Fibroblast of pulmonary artery (primary cell): ENCODE data around the gene ERFL.
A peak's percentile ranks its signal among the peaks of the same experiment; 100 is the strongest.

ENCODE experiments used
- DNase-seq: peaks from one replicate; pipeline ENCODE4 v3.0.0-alpha.2; 2010; ENCODE audit warnings: low read depth
- H3K4me3 ChIP-seq: replicated peaks from 2 replicates; pipeline ENCODE4 v1.5.1; 2011; ENCODE audit warnings: low read depth, mild to moderate bottlenecking, control low read depth, low read length, moderate library complexity
- TF ChIP-seq, protein P1 (sequence below): IDR thresholded peaks from 2 replicates; pipeline ENCODE4 v1.5.1; 2011; ENCODE audit warnings: mild to moderate bottlenecking, control low read depth, low read length, inconsistent platforms; ENCODE audit errors: missing control alignments

Gene ERFL

DNA sequence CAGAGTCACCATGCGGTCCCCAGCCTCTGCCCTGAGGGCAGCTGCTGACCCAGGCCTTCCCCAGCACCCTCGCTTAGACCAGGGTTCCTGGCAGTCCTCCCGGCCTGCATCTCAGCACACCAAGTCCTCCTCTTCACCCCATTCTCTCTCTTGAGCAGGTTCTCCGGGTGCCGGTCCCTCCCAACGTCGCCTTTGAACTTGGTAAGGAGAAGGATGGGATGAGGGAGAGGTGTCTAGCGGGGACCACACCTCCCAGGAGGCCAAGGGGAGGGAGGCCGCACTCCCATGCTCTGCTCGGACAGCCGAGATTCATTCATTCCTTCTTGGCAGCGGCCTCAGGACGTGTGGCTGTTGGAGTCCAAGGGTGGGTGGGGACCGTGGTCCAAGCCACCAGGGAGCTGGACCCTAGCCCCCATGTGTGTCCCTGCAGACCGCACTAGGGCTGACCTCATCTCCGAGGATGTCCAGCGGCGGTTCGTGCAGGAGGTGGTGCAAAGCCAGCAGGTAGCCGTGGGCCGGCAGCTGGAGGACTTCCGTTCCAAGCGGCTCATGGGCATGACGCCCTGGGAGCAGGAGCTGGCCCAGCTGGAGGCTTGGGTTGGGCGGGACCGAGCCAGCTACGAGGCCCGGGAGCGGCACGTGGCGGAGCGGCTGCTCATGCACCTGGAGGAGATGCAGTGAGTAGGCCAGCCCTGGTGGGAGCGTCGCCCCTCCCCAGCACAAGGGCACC, 35.9 kb downstream of the ERFL start:
- no peak overlapping the region for H3K4me3 ChIP-seq
- no peak for DNase-seq
- TF ChIP-seq, protein P1, sequence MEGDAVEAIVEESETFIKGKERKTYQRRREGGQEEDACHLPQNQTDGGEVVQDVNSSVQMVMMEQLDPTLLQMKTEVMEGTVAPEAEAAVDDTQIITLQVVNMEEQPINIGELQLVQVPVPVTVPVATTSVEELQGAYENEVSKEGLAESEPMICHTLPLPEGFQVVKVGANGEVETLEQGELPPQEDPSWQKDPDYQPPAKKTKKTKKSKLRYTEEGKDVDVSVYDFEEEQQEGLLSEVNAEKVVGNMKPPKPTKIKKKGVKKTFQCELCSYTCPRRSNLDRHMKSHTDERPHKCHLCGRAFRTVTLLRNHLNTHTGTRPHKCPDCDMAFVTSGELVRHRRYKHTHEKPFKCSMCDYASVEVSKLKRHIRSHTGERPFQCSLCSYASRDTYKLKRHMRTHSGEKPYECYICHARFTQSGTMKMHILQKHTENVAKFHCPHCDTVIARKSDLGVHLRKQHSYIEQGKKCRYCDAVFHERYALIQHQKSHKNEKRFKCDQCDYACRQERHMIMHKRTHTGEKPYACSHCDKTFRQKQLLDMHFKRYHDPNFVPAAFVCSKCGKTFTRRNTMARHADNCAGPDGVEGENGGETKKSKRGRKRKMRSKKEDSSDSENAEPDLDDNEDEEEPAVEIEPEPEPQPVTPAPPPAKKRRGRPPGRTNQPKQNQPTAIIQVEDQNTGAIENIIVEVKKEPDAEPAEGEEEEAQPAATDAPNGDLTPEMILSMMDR = no peak

DNA sequence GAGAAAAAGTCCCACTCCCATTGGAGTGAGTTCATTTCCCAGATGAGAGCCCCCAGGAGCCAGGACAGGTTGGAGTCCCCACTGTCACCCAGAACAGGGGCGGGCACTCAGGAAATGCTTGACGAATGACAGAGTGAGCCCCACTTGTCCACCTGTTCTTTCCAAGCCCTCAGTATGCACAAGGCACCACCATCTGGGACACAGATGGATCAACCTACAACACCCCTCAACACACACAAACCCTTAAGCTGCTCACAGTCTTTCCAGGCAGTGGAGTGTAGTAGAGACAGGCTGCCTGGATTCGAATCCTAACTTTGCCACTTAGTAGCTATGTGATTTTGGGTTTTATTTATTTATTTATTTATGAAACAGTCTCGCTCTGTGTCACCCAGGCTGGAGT, 37.3 kb downstream of the ERFL start:
- TF ChIP-seq, protein P1 = no peak
- DNase-seq = no peak
- H3K4me3 ChIP-seq = no peak overlapping the region

DNA sequence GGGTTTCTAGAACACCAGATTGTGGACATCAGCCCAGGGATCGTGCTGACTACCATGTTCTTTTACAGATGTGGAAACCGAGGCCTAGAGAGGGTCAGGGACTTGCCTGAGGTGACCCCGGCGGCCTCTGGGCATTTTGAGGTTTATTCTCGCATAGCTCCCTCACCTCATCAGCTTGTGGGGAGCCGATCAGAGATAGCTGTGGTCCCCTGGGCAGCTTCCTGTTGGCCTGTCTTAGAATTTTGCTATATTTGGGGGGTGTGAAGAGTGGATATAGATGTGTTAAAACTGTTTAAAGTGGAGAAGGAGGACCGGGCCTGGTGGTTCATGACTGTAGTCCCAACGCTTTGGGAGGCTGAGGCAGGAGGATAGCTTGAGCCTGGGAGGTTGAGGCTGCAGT, 38.4 kb downstream of the ERFL start:
- no peak overlapping the region for H3K4me3 ChIP-seq
- TF ChIP-seq, protein P1 = no peak
- DNase-seq = no peak

DNA sequence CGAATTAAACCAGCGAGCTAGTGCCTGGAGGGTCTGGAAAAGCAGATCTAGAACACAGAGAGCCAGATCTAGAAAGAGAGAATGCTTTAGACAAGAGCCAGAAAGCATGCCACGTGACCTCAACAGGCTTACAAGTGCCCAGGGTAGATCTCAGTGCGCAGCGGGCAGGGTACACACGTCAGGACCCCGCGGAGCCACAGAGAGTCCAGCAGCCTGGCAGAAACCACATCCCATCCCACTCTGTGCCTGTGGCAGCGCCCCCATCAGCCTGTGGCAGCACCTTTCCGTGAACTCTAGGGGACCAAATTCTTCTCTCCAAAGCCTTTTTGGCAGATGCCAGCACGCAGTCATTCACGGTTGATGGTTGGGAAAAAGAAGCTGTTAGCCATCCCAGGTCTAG, 39.3 kb downstream of the ERFL start:
- no peak overlapping the region for H3K4me3 ChIP-seq
- no peak for DNase-seq
- TF ChIP-seq, protein P1 = no peak

DNA sequence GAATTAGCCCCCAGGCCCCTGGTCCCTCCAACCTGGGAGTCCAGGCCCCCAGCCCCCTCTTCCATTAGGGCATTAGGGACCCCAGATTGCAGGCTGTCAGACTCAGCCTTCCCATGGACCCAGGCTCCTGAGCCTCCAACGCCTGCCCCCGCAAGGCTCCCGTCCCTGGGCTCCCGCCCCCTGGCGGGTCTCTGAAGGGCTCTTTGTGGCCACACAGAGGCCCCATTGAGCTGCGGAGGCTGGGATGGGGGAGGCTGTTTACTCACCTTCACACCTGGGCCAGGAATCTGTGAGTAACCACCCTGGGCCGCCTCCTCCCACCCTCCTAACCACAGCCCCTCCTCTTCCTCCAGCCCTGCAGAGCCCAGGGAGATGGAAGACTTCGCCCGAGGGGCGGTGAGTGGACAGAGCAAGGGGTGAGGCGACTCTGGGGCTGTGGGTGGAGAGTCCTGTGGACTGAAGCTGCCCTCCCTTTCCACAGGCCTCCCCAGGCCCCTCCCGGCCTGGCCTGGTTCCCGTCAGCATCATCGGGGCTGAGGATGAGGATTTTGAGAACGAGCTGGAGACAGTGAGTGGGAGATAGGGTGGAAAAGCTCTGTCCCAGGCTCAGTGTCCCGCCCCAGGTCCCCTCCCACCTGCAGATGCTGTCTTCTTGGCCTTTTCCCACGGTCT, 40.4 kb downstream of the ERFL start:
- DNase-seq = peak; percentile 29
- TF ChIP-seq, protein P1 = peak; percentile 3
- no peak overlapping the region for H3K4me3 ChIP-seq

DNA sequence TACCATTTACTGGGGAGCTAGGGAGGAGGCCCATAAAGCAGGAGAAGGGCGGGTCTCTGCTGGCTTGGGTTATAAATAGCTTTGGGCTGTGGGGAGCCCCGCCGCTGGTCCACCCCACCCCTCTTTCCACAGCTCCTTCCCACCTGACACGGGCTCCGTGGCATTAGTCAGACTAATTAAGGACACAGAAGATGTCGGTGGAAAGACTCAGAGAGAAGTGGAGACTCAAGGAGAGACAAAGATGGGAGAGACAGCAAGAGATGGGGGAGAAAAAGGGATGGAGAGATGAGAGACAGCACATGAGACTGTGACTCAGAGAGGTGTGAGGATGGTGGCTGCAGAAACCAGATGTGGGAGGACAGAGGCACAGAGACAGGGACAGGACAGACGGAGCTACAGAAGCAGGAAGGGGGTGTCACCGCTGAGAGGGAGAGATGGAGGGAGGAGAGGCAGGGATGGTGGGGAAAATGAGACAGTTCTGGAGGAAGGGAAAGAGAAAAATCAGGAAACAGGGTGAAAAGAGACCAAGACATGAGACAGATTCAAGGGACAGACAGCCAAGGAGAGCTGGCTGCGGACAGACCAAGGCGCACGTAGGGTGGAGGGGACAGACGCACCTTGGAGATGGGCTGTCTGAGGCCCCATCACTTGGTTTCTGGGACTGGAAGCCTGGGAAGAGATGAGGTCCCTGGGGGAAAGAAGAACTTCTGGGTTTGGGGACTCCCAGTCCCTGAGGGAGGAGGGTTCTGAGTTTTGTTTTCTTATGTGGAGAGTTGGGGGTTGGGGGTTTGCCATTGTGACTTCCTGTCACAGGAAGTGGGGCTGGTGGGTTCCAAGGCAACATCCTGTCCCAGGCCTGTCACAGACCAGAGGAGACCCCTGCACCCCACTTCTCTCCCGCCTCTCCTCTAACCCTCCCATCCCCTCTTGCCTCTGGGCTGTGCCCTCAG, 41.2 kb downstream of the ERFL start:
- no peak overlapping the region for H3K4me3 ChIP-seq
- TF ChIP-seq, protein P1 = no peak
- DNase-seq = no peak
